HS-27A (cell line): ENCODE results near the gene PHACTR3.
"Not testable (repeated sequence)": the region's sequence is repeated elsewhere in the genome, so short reads cannot be mapped to it uniquely, and the experiment has no call there.

Experiments used
- DNase-seq: peaks from one replicate; pipeline ENCODE4 v3.0.0-alpha.2; 2012; ENCODE audit warnings: low read depth, missing footprints

The PHACTR3 gene

DNA sequence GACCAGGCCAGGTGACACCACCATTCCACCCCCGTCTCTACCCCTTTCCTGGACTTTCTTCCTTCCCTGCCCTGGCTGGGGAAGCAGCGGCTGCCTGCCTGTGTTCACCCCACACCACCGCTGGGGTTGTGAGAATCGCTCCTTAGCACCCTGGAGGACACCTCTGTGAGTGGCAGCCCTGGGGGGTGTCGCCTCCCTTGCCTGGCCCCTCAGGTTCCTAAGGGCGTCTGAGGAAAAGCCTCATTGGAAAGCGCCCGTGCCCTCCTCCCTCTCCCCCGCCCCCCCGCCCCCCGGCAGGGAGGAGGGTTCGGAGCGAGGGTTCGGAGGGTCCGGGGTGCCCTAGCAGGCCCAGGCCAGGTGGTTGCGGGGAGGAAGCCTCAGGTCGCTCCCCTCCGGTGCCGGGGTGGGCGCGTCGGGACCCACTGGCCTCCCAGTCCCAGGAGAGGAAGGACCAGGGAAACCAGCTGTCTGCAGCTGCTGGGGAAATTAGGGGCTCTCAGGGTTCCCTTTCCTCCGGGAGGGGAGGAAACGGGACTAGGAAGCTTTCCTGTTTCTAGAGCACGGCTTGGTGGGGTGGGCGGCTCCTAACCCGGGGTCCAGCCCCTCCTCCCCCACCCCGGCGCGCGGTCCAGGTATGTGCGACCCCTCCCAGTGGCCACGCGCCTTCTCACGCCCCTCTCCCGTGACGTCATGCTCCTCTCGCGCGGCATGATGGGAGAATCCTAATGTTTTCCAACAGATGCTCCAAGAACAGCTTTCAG lies at the start of gene PHACTR3:
Gene PHACTR3, plus strand, starts transcription at position 760 of the 761 bp plus-strand sequence. CDS start 475 bp downstream, outside the sequence.
- DNase-seq: no peak

DNA sequence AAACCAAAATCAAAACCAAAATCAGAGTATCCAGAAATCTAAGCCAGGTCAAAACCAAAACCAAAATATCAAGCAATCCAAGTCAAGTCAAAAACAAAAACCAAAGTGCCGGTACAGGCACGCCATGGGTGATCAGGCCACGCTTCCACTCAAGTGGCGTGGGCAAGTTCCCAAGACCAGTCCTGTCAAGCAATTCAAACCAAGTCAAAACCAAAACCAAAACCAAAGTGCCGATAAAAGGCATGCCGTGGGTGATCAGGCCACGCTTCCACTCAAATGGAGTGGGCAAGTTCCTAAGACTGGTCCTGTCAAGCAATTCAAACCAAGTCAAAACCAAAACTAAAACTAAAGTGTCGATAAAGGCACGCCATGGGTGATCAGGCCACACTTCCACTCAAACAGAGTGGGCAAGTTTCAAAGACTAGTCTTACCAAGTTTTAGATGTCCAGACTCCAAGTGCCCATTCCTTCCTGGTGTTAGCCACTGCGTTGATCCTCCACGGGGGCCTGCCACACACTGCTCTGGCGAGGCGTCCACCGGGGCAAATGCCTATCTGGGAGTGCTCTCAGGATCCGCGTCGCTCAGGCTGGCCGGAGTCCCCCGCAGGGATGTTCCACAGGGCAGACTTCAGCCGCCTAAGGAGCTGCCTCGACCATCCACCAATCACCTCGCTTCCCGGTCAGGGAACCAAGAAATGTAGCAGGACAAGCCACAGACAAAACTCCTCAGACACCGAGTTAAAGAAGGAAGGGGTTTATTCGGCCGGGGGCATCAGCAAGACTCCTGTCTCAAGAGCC lies 46.4 kb upstream of the PHACTR3 start:
- not testable (repeated sequence) for DNase-seq

DNA sequence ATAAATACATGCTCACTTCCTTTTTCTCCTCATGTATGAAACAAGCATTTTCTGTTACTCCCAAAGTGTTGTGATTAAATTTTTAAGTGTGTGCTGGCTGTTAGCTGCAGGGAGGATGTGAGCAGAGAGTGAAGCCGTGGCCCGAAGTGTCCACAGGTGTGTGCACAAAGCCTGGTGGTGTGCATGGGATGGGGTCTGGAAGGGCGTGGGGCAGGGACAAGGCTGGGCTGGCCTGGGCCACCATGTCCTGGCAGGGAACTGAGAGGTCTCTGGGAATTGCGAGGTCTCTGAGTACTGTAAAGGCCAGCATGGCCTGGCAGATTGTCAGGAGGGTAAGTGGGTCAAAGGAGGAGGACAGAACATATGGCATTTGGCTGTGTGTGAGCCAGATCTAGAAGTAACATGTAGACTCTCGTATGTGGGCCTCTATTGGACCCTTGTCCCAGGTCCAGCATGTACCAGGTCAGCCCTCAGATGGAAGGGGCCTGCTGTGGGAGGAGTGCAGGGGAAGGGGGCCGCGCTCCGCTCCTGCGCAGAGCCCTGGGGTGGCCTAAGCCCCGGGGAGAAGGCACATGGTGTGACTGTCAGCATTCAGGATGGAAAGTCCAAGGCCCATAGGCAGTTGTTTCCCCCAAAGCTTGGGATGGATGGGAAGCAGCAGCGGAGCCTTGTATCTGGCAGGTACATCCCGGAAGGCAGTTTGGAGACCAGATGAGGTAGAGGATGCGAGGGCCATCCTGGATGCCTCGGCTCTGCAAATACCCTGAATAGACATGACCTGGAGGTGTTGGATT lies 45.1 kb upstream of the PHACTR3 start:
- no peak for DNase-seq

DNA sequence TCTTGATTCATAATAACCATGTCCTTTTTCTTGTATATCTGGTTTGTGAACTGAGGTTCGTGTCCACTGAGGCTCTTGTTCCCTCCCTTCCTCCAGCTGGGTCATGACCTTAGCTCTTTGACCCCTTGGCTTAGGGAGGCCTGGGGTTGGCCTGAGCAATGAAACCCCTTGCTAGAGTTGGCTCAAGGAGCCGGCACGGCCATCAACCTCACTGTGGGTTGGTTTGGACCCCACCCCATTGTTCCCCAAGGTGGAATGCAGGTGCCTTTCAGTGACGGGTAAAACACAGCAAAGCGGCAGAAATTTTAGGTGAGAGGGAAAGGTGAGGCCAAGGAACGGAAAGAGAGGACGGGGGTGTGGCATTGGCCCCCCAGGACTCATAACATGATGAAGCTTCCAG lies 44.5 kb upstream of the PHACTR3 start:
- no peak for DNase-seq

DNA sequence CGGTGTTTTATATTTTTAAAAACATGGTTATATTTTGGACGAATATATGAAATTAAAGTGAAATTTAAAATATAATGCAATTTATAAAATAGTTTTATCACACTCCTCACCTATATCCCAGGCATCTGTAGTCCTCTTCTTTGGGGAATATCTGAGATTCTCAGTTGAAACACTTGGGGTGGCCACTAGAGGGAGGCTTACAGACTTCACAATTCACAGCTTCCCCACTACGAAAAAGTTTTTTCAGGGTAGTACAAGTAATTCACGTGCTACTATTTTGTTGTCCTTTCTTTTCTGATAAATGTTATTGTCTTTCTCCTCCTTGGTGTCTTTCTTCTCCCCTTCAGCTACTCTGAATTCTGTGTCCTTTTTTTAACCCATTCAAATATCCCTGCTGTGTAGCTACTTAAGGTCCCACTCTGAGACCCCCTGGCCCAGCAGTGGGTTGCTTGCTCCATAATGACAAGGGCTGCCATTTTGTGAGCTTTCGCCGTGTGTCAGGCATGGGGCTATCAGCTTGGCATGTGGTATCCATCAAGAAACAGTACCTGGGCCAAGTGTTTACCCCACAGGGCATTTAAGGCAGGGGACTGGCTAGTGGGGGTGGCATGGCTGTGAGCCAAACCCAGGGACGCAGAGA lies 43.6 kb upstream of the PHACTR3 start:
- DNase-seq: no peak

DNA sequence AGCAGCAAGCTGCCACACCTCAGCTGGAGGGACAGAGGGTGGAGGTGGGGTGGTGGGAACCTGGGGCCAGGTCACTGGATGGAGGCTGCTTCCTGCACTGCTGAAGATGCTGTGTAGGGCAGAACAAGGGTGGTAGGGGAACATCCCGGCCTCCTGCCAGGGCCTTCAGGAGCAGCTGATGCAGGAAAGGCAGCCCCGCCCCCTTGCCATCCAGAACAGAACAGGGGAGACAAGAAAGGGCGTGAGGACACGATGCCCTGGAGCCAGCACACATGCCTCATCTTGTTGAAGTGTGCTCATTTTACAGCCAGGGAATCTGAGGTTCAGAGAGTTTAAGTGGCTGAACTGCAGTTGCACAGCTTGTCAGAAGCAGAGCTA lies 43.1 kb upstream of the PHACTR3 start:
- no peak for DNase-seq

GRCh38 chr20:59561614-59562277 lies 42.6 kb upstream of the PHACTR3 start:
- DNase-seq: no peak

DNA sequence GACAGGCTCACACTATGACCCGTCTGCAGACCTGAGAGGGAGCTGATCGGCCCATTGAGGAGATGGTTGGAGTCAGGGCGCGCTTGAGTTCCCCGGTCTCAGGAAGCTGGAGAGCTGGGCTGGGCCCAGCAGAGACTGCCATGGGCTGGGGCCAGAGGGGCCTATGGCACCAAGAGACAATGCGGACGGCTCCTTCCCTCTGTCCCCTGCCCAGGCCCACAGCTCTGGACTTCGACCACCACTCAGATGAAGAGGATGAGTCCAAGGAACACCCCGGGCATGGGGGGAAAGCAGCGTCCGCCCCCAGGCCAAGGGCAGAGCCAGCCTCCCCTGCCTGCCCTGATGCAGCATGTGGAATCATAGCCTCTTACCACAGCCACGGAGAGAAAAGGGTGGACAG lies 40.2 kb upstream of the PHACTR3 start:
- no peak for DNase-seq

DNA sequence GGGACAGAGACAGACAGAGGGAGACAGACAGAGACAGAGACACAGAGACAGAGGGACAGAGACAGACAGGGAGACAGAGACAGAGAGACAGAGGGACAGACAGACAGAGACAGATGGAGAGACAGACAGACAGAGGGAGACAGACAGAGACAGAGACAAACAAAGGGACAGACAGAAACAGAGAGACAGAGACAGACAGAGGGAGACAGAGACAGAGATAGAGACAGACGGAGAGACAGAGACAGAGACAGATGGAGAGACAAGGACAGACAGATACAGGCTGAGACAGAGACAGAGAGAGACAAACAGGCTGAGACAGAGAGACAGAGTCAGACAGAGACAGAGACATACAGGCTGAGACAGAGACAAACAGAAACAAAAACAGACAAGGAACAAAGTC lies 39.4 kb upstream of the PHACTR3 start:
- no peak for DNase-seq

GRCh38 chr20:59565768-59566461 lies 38.4 kb upstream of the PHACTR3 start:
- no peak for DNase-seq

DNA sequence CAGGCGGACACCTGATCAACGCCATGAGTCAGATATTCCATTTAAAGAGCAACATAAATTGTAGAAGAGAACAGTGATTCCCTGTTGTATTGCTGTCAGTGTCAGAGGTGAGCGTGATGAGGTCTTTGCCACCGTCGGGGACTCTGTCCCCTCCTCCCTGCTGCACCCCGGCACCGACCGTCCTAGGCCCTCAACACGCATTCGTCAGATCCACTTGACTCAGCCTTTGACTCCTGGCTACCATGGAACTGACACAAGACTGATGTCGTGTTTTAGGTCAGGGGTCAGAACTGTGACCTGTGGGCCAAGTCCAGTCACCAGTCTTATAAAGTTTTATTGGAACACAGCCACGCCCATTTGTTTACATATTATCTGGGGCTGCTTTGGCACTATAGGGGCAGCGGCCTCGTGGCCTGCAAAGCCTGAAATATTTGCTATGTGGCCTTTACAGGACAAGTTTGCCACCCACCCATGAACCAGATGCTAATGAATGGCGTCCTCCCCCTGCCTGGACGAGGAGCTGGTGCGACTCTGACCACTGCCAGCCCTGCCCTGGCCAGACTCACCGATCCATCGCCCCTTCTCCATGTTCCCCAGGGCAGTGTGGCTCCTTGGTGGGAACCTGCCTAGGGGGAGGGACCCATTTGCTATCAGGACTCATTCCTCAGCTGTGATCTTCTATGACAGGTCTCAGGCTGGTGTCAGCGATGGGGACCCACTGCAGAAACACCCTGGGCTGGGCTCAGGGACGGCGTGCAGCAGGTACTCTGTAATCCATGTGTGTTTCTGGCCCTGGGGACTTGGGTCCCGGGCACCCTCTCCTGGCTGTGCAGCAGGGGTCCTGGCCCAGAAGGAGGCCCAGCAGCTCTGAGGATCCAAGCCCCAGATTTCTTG lies 37.5 kb upstream of the PHACTR3 start:
- DNase-seq: no peak

DNA sequence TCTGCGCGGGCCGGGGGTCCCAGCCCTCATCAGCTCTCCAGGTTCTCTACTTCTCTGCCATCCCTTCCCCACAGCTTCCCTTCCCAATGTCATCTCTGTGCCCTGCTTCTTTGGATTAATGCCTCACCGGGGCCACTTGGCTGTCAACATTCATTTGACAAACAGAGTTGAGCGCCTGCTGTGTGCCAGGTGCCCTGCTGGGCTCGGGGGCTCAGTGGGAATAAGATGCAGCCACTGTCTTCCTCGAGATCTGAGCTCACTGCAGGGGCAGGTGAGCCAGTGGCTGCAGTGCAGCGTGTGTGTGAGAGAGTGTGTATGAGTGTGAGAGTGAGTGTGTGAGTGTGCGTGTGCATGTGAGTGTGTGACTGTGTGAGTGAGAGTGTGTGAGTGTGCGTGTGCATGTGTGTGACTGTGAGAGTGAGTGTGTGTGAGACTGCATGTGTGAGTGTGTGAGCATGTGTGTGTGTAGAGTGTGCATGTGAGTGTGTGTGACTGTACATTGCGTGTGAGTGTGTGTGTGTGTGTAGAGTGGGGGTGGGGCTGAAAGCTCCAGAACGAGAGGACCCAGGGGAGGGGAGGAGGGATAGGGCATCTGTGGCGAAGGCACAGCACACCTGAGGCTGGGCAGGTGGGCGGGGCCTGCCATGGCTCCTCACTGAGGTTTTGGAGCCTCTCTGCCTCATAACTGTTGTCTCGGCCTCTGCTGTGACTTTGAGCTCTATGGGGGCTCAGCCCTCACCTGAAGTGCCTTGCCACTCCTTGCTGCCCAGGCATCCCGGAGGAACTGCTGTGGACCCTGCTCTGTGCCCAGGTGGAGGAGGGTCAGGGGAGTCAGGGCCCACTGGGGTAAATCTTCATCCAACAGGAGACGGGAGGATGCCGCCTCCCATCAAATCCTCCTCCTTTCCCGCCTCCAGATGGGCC lies 36.5 kb upstream of the PHACTR3 start:
- no peak for DNase-seq

DNA sequence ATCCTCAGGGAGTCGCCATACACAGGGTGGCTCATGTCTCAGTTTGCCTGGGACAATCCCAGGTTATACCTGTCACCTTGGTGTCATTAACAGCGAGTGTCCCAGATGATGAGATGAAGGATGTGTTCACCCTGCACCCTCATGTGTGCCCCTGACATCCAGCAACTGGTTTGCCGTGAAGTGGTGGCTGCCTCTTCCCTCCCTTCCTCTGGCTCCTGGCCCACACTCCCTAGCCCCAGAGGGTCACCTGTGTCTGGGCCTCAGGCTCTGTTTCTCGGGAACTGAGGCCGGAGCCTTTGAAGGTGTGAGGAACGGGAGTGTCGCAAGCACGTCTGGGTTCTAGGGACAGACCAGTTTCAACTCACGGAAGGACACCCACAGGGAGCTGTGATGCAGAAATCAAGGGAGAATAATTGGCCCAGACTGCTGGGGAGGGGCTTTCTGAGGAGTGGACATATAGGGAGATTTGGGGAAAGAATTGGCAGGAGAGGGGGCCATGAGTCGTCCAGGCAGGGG lies 35.8 kb upstream of the PHACTR3 start:
- DNase-seq: no peak

DNA sequence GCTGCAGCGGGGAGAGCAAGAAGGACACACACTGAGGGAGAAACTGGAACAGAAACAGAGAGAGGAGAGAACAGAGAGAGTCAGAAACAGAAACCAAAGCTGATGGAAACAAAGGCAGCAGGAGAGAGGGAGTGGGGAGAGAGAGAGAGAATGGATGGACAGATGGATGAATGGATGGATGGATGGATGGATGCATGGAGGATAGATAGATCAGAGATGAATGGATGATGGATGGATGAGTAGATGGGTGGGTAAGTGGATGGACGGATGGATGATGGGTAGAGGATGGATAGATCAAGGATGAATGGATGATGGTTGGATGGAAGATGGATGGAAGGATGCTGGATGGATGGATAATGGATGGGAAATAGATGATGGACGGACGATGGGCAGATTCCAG lies 35.0 kb upstream of the PHACTR3 start:
- no peak for DNase-seq

- no peak for DNase-seq
Observed at GRCh38 chr20:59571151-59571550, 33.2 kb upstream of the PHACTR3 start.

DNA sequence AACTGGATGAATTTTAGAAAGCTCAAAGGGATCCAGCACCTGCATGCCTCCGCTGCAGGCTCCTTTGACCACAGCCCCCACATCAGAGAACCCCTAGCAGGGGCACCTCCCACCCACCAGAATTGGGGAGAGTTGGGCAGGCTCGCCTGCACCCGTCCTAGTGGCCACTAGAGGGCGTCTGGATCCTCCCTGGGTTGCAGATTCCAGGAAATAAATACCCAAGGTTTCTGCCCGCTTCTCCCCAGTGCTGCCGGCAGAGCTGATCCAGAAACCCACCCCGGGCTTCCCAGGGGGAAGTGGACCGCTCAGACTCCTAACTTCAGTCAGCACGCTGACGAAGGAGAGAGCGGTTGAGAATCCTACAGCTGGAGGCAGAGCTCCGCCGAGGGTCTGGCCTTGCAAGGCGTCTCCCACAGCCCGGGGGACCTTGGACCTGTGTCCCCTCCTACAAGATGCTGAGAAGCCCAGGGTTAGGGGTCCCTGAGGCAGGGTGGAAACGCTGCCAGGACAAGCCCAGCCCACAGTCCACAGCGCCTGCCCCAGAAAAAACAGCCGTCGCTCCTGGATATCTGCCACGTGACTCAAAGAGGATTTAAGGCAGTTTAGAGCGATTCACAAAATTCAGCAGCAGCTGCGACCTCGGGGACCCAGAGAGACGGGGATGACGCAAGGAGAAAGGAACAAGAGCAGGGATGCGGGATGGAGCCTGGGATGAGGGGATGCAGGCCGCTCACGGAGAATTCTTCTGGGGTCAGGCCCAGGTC lies 32.6 kb upstream of the PHACTR3 start:
- DNase-seq: peak; percentile 4

DNA sequence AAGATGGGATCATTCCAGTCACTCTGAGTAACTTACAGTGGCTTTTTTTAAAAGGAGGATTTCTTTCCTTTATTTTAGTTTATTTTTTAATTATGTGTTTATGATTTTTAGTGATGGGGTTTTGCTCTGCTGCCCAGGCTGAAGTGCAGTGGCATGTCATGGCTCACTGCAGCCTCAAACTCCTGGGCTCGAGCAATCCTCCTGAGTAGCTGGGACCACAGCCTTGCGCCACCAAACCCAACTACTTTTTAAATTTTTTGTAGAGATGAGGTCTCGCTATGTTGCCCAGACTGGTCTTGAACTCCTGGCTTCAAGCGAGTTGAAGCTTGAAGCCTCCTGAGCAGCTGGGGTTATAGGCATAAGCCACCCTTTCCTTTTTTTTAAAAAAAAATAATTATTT lies 31.8 kb upstream of the PHACTR3 start:
- no peak for DNase-seq

- no peak for DNase-seq
Observed at GRCh38 chr20:59573837-59574236, 30.5 kb upstream of the PHACTR3 start.
